ENCODE measurements around the gene MINDY2. TPM values are rescaled to one million over a fixed set of nuclear protein-coding genes. Genes with fewer than 3 reads are reported as not detected.

MINDY2 gene
- total and polyA plus RNA-seq, 2 of the 8 experiments (the other 6 are each of a cell fraction or from before 2014, with no cell fraction given) = 3.1 to 25.7 TPM

- Histone ChIP-seq H3K79me1 (ENCODE audit: low read depth, low read length) (no peaks in the 10 kb centered on the region), H3K4me2 (ENCODE audit: insufficient read depth in 1 of 2, low read depth in 2 of 2, low read length in 2 of 2) (no peak overlapping the region), H2BK120ac (replicated peaks; ENCODE audit: low read depth, low read length) (no peak overlapping the region), H3K4me1 (replicated peaks in 1 of 4; ENCODE audit: control insufficient read depth in 3 of 4, insufficient read depth in 4 of 4, low read length in 3 of 4) (0 out of 7 replicates have a peak, but pooled peaks cover 0 to 3% (median 0%) of the 10 kb centered on the region in 4 experiments), H2BK5ac (ENCODE audit: low read depth, low read length) (no peak overlapping the region), H3K4me3 (ENCODE audit: extremely low read depth in 1 of 4, insufficient read depth in 2 of 4, low read depth in 3 of 4, low read length in 4 of 4) (no peak overlapping the region), H3K36me3 (ENCODE audit: control insufficient read depth in 2 of 4, insufficient read depth in 4 of 4, low read length in 3 of 4) (no peaks in the 10 kb centered on the region; a peak in 2 of 8 replicates), H4K91ac (replicated peaks; ENCODE audit: insufficient read length, low read length) (no peak overlapping the region), H3K9ac (replicated peaks in 1 of 4; ENCODE audit: extremely low read depth in 1 of 4, low read depth in 3 of 4, low read length in 3 of 4) (no peak overlapping the region), H3K9me3 (ENCODE audit: insufficient read depth in 2 of 2, low read depth in 1 of 2, low read length in 1 of 2) (no peaks in the 10 kb centered on the region), H3K14ac (ENCODE audit: insufficient read length) (no peak overlapping the region), H3K27me3 (replicated peaks in 1 of 4; ENCODE audit: control insufficient read depth in 3 of 4, extremely low read depth in 1 of 4, insufficient read depth in 3 of 4, low read length in 3 of 4) (no peaks in the 10 kb centered on the region), H2BK20ac (ENCODE audit: low read length) (no peak overlapping the region), H3K23me2 (ENCODE audit: low read depth, low read length) (no peaks in the 10 kb centered on the region; the same call in 1 of the 2 replicates), H3K4ac (replicated peaks; ENCODE audit: insufficient read length, low read depth, low read length) (no peak overlapping the region), H2BK12ac (ENCODE audit: low read depth, low read length) (no peak overlapping the region), H3K18ac (ENCODE audit: extremely low read depth, low read length) (no peak overlapping the region), H3K23ac (ENCODE audit: insufficient read length) (no peak overlapping the region), H2AFZ (ENCODE audit: low read length) (no peak overlapping the region), H3K79me2 (ENCODE audit: control insufficient read depth in 1 of 2, insufficient read depth in 2 of 2, low read length in 2 of 2) (no peaks in the 10 kb centered on the region), H4K8ac (ENCODE audit: extremely low read depth, insufficient read depth, low read length) (no peak overlapping the region), H3K56ac (replicated peaks; ENCODE audit: insufficient read length, low read depth, low read length) (no peak overlapping the region), H4K20me1 (replicated peaks in 1 of 2; ENCODE audit: control insufficient read depth in 1 of 2, insufficient read depth in 2 of 2, low read length in 2 of 2) (peaks cover 0 to 2% of the 10 kb centered on the region in 2 experiments), H3K27ac (ENCODE audit: low read depth, low read length) (no peak overlapping the region), H4K5ac (ENCODE audit: insufficient read length, low read depth, low read length) (no peak overlapping the region), H2AK5ac (ENCODE audit: low read depth, low read length) (no peak overlapping the region), H2BK15ac (ENCODE audit: low read length) (no peak overlapping the region)
- 89 to 100% methylated on average over 1 to 6 of the region's 6 CpGs for WGBS, 2 experiments (ENCODE audit: extremely low coverage in 1 of 2, insufficient coverage in 1 of 2, insufficient read length in 1 of 2, insufficient replicate concordance in 2 of 2, low coverage in 1 of 2, low lambda C conversion rate in 2 of 2, missing lambda C conversion rate in 1 of 2)
- no peak for DNase-seq (ENCODE audit: low read depth in 1 of 2, low spot score in 2 of 2)
- ChIA-PET POLR2A (ENCODE audit: partially characterized antibody) (interaction anchor here (1.0 to 1.8 kb wide), 2 partner anchors 10 to 18 kb away, joined by 3 to 4 read pairs; no protein-coding TSS in a partner anchor), CTCF (ENCODE audit: partially characterized antibody) (interaction anchor here (0.6 to 1.5 kb wide), 3 partner anchors 72 to 1428 kb away, joined by 3 read pairs; no protein-coding TSS in a partner anchor)
- no peak for FAIRE-seq
- TF ChIP-seq POU5F1 (IDR thresholded peaks at IDR 0.05; ENCODE audit: low read depth, low read length) (no peak), TCF12 (IDR thresholded peaks at IDR 0.05; ENCODE audit: low read depth, low read length) (no peak), SIN3A (conservative IDR thresholded peaks at IDR 0.05 in 1 of 2, IDR thresholded peaks at IDR 0.05 in 1 of 2; ENCODE audit: low read depth in 1 of 2, low read length in 2 of 2) (no peak), KDM4A (IDR thresholded peaks at IDR 0.05; ENCODE audit: low read depth, low read length, severe bottlenecking) (no peak), CHD2 (IDR thresholded peaks at IDR 0.05; ENCODE audit: low read length) (no peak), HDAC6 (IDR thresholded peaks at IDR 0.05; ENCODE audit: low read depth, low read length) (no peak), SRF (IDR thresholded peaks at IDR 0.05; ENCODE audit: low read depth, low read length) (no peak), SP2 (IDR thresholded peaks at IDR 0.05; ENCODE audit: low read length) (no peak), NANOG (IDR thresholded peaks at IDR 0.05; ENCODE audit: insufficient read depth, low read depth, low read length, poor library complexity, severe bottlenecking) (no peak), EP300 (IDR thresholded peaks at IDR 0.05; ENCODE audit: borderline replicate concordance in 1 of 2, low read depth in 2 of 2, low read length in 2 of 2) (no peak), POLR2A (IDR thresholded peaks at IDR 0.05; ENCODE audit: control extremely low read depth in 1 of 2, low read depth in 2 of 2, low read length in 2 of 2) (no peak), TEAD4 (IDR thresholded peaks at IDR 0.05; ENCODE audit: low read depth, low read length) (no peak), E2F6 (IDR thresholded peaks at IDR 0.05) (no peak)
- TF ChIP-seq, protein P1, sequence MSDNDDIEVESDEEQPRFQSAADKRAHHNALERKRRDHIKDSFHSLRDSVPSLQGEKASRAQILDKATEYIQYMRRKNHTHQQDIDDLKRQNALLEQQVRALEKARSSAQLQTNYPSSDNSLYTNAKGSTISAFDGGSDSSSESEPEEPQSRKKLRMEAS (IDR thresholded peaks at IDR 0.05) = no peak
Measured at GRCh38 chr15:58793862-58794261, 22.8 kb downstream of the MINDY2 start.

Measured in H1 (cell line).